GM12891 (cell line): ENCODE data around the gene ADGRV1.

Experiments used
- DNase-seq: peaks from one replicate; pipeline ENCODE4 v3.0.0; 2011; ENCODE audit warnings: low spot score; ENCODE audit not compliant: insufficient read length
- FAIRE-seq: peaks from 2 replicates; lab custom pipeline; 2011; peaks lifted over from hg19 to GRCh38; lab: Jason Lieb, UNC
- PAX5 ChIP-seq: IDR thresholded peaks from 2 replicates; pipeline ENCODE4 v1.6.1; 2011; ENCODE audit warnings: low read length, moderate library complexity, mild to moderate bottlenecking; ENCODE audit not compliant: insufficient read depth, severe bottlenecking
- POLR2A ChIP-seq: IDR thresholded peaks from 2 replicates; pipeline ENCODE4 v1.6.1; 2011; ENCODE audit warnings: low read depth, low read length, control low read depth
- POLR2AphosphoS5 ChIP-seq: IDR thresholded peaks from 2 replicates; pipeline ENCODE4 v1.6.1; 2011; ENCODE audit warnings: low read depth, low read length, control low read depth
- POU2F2 ChIP-seq: IDR thresholded peaks from 2 replicates; pipeline ENCODE4 v1.6.1; 2011; ENCODE audit warnings: low read depth, mild to moderate bottlenecking, control low read depth, low read length, moderate library complexity
- SPI1 ChIP-seq: IDR thresholded peaks from 2 replicates; pipeline ENCODE4 v1.6.1; 2011; ENCODE audit warnings: low read depth, low read length, control low read depth
- TAF1 ChIP-seq: IDR thresholded peaks from 2 replicates; pipeline ENCODE4 v1.6.1; 2011; ENCODE audit warnings: low read depth, low read length, control low read depth

The ADGRV1 gene

GRCh38 chr5:90888511-90889324, 330.1 kb downstream of the ADGRV1 start:
- DNase-seq = no peak

GRCh38 chr5:90889325-90889600, 330.7 kb downstream of the ADGRV1 start:
- DNase-seq (no peak), FAIRE-seq (no peak)
- TF ChIP-seq TAF1 (no peak), POU2F2 (no peak), PAX5 (no peak), SPI1 (no peak), POLR2A (no peak), POLR2AphosphoS5 (no peak)

More at GRCh38 chr5:90888511-90889324, 330.1 kb downstream of the ADGRV1 start:
- no peak for FAIRE-seq
- TF ChIP-seq POLR2A (no peak), PAX5 (no peak), POLR2AphosphoS5 (no peak), POU2F2 (no peak)

GRCh38 chr5:90890180-90890579, 331.6 kb downstream of the ADGRV1 start:
- DNase-seq (no peak), FAIRE-seq (no peak)
- TF ChIP-seq TAF1 (no peak), SPI1 (no peak), POU2F2 (no peak), PAX5 (no peak), POLR2AphosphoS5 (no peak), POLR2A (no peak)

- FAIRE-seq = no peak
- no peak for DNase-seq
- no peak for TF ChIP-seq PAX5
- no peak for TF ChIP-seq POLR2A
- no peak for TF ChIP-seq TAF1
- TF ChIP-seq SPI1 = no peak
- TF ChIP-seq POLR2AphosphoS5 = no peak
- no peak for TF ChIP-seq POU2F2
Observed at GRCh38 chr5:90894866-90895420, 336.3 kb downstream of the ADGRV1 start.

GRCh38 chr5:90897618-90898017, 339.0 kb downstream of the ADGRV1 start:
- FAIRE-seq = no peak
- DNase-seq = no peak
- no peak for TF ChIP-seq POU2F2
- no peak for TF ChIP-seq PAX5
- TF ChIP-seq POLR2A = no peak
- no peak for TF ChIP-seq POLR2AphosphoS5
- no peak for TF ChIP-seq TAF1

- DNase-seq (no peak), FAIRE-seq (no peak)
Observed at GRCh38 chr5:90898326-90899013, 339.9 kb downstream of the ADGRV1 start.

GRCh38 chr5:90899014-90899604, 340.5 kb downstream of the ADGRV1 start:
- no peak for TF ChIP-seq PAX5
- no peak for TF ChIP-seq POLR2AphosphoS5
- no peak for TF ChIP-seq TAF1
- TF ChIP-seq SPI1 = no peak
- no peak for TF ChIP-seq POU2F2
- TF ChIP-seq POLR2A = no peak
- DNase-seq (no peak), FAIRE-seq (no peak)

More at GRCh38 chr5:90898326-90899013, 339.9 kb downstream of the ADGRV1 start:
- TF ChIP-seq POU2F2 (no peak), POLR2AphosphoS5 (no peak), PAX5 (no peak)

GRCh38 chr5:90901261-90901660, 342.7 kb downstream of the ADGRV1 start:
- FAIRE-seq (no peak), DNase-seq (no peak)
- TF ChIP-seq POU2F2 (no peak), SPI1 (no peak), POLR2A (no peak), POLR2AphosphoS5 (no peak), TAF1 (no peak), PAX5 (no peak)

GRCh38 chr5:90902170-90902569, 343.6 kb downstream of the ADGRV1 start:
- TF ChIP-seq PAX5 = no peak
- TF ChIP-seq POU2F2 = no peak
- no peak for TF ChIP-seq TAF1
- DNase-seq (no peak), FAIRE-seq (peak; percentile 20)
